AG09309 (cell line): ENCODE measurements around the gene SYTL3.
A peak's percentile ranks its signal among the peaks of the same experiment; 100 is the strongest.

Experiments used
- DNase-seq: peaks from one replicate; pipeline ENCODE4 v3.0.0-alpha.2; 2010; ENCODE audit warnings: low read depth
- H3K4me3 ChIP-seq: 2 replicates; pipeline ENCODE4 v1.5.1; 2011; ENCODE audit warnings: mild to moderate bottlenecking, low read depth, low read length, moderate library complexity; ENCODE audit not compliant: control insufficient read depth
- CTCF ChIP-seq: IDR thresholded peaks from 2 replicates; pipeline ENCODE4 v1.5.1; 2011; ENCODE audit warnings: mild to moderate bottlenecking, low read depth, low read length, inconsistent platforms; ENCODE audit not compliant: insufficient read depth, control insufficient read depth; ENCODE audit errors: missing control alignments

Gene SYTL3

GRCh38 chr6:158752613-158753012, 102.8 kb downstream of the SYTL3 start:
- H3K4me3 ChIP-seq = no peak overlapping the region
- peak; percentile 23 for TF ChIP-seq CTCF
- no peak for DNase-seq

GRCh38 chr6:158753811-158754210, 104.0 kb downstream of the SYTL3 start:
- no peak for TF ChIP-seq CTCF
- H3K4me3 ChIP-seq = no peak overlapping the region
- DNase-seq = no peak

GRCh38 chr6:158754738-158755137, 104.9 kb downstream of the SYTL3 start:
- no peak for TF ChIP-seq CTCF
- no peak for DNase-seq
- H3K4me3 ChIP-seq = no peak overlapping the region

- DNase-seq = no peak
- TF ChIP-seq CTCF = no peak
- no peak overlapping the region for H3K4me3 ChIP-seq
These were observed 105.8 kb downstream of the SYTL3 start for GRCh38 chr6:158755636-158756035.

GRCh38 chr6:158756126-158756525, 106.3 kb downstream of the SYTL3 start:
- no peak for DNase-seq
- TF ChIP-seq CTCF = no peak
- H3K4me3 ChIP-seq = no peak overlapping the region

GRCh38 chr6:158756977-158757752, 107.3 kb downstream of the SYTL3 start:
- no peak for DNase-seq
- no peak for TF ChIP-seq CTCF
- H3K4me3 ChIP-seq = no peak overlapping the region
